CD4-positive, alpha-beta T cell treated with Interferon alpha-2 for 1 hour (primary cell): ENCODE data around the gene TRIM45.

Experiments
- DNase-seq, 2 donors: peaks; one replicate each; pipeline ENCODE4 v3.0.0-alpha.2; 2020 to 2022

The TRIM45 gene

DNA sequence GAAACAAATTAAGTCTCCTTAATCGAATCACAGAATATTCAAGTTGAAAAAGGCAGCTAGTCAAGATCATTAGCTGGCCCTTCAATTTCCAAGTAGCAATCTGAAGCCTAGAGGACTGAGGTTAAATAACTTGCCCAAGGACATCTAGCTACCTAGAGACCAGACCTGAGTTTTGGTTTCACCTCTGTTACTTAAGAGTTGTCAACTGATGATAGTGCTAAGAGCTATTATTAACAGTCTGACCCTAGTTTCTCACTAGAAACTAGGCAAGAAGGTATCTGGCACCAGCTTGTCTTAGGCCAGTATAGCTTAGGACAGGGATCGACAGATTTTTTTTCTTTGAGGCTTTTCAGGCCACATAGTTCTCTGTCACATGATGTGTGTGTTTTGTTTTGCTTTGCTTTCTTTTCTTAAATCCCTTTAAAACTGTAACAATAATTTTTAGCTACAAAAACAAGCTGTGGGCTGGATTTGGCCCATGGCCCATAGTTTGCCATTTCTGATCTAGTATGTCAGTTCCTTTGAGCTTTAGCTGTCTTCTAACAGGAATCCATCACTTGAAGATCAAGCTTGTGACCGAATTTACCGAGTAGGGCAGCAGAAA, 23.2 kb downstream of the TRIM45 start:
- DNase-seq: no peak

DNA sequence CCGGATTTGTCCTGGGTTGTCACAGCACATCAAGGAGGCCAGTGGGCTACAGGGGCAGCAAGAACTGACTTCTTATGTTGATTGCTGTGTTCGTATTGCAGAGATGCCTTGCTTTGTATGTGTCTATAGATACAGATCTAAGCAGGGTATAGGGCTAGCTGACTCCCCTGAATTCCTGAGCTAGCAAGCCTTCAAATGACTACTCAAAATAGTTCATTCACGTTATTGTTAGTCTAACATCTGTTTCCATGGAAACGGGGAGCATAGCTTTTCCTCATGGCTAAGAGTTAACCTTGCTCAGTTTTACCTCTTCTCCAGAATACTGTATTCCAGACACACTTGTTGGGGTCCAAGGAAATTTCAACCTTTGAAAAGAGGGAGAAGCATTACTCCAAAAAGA, 24.1 kb downstream of the TRIM45 start:
- DNase-seq: no peak

DNA sequence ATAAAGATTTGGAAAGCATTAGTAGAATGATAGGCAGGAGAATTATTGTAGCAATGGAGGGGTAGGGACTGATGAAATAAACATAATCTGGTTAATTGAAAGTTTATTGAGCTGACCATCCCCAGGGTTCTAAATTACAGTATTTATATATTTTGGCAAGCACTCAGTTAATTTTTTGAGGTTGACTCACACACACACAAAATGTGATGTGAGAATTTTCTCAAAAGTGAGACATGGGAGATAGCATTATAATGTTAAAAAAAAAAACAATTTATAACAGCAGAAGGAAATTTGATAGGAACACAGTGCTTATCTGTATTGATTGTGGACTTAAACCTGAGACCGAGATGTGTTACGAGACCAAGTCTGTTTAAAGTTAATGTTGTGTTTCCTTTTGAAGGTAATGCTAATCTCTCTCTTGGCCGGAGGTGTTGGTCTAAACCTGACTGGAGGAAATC, 24.6 kb downstream of the TRIM45 start:
- DNase-seq: no peak

DNA sequence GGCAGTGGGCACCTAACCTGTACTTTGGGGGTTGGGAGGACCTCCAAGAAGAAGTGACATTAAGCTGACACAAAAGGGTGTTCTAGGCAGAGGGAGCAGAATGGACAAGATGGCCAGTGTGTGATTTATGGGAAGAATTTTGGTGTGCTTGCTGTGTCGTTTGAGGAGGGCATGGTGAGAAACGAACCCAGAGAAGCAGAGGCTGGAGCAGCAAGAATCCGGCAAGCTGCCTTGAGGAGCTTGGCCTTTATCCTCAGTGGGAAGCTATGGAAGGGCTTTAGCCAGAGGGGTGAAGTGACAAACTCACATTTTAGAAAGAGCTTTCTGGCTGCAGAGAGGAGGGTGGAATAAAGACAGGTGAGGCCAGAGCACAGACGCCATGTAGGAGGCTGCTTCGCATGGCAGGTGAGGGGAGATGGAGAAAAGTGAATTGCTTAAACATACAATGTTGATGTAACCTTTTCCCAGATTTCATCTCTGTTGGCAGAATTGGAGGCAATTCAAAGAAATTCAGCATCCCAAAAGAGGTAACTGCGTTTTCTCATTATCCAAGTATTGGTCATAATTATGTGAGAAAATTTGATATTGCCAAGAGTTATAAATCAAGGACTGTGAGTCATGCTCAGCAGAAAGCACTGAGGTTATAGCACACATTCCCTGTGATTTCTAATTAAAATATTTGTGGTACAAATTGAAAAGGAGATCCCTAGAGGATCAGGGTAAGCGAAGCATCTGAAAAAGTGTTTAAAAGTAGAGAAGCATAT, 26.5 kb downstream of the TRIM45 start:
- DNase-seq: no peak

DNA sequence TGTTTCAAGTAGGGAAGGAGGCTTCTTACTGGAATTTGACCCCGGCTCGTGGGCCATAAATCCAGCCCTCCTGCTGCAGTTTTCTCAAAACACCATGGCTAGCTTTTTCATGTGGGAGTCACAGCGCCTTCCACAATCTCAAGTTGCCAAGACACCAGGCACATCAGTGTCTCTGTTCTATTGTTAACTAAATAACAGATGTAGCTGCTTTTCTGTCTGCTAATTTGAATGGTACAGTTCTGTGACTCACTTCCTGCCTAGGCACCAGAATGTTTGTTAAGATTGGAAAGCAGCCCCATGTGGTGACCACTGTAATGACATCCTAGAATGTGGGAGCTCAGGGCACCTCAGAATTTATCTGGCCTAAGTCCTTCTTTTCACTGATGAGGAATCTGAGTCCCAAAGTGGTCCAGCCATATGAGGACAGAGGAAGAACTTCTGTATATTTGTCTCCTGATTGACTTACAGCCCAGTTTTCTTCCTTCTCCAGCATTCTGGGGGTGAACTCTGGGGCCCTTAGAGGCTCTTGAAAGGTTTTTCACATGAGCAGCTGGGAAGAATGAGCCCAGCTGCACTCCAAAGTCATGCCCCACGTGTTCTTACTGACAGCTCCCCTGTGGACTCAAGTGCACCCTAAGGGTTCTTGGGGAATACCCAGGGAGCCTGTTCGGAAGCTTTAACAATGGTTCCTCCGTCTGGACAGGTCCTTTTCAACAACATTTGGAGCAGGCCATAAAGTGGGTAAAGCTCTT, 27.5 kb downstream of the TRIM45 start:
- peak in 1 of 2 donors; percentile 38 for DNase-seq

DNA sequence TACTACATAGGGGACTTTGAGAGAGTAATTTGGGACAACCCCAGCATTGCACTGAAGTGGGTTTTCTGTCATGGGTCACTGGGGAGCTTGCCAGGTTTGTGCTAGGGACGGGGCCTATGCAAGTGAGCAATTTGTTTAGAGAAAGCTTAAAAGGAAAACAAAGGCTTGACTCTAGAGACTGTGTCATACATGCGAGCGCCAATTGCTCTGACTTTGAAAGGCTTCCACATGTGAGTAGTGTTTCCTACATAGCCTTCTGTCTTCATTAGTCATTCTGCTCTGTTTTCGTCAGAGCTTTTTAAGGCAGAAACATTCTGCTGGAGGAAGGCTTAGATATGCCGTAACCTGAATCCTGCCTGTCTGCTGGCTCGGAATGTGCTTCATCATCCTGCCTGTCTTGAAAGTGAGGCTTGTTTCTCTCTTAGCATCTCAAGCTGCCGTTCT, 28.4 kb downstream of the TRIM45 start:
- no peak for DNase-seq

DNA sequence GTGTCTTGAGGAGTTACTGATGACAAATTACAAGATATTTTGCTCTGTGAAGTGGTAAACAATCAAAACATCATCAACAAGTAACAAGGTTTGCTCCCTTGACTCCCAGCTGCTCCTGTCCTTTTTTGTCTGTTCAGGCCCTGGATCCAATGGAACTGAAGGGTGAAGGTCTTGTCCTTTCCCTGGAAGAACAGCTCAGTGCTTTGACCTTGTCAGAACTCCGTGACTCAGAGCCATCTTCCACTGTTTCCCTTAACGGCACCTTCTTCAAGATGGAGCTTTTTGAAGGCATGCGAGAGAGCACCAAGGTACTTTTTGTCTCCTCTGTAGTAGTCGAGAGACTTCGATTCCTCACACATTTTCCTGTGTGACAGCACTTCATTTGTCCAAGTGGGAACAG, 29.0 kb downstream of the TRIM45 start:
- no peak for DNase-seq

DNA sequence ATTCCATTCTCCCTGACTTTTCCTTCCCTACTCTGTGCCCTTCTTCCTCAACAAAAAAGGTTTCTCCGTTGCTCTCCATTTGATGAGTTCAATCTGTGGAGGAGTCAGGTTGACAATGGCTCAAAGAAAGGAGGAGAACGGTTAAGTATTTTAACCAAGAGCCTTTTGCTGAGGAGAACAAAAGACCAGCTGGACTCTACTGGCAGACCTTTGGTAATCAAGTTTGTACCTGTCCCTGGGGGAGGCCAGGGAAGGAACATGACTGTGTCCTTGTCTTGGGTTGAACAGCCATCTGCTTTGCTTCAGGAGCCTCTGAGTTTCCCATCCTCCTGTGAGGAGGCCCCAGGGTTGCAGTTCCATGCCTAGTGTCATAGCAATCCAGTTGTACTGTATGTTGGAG, 31.6 kb downstream of the TRIM45 start:
- no peak for DNase-seq

DNA sequence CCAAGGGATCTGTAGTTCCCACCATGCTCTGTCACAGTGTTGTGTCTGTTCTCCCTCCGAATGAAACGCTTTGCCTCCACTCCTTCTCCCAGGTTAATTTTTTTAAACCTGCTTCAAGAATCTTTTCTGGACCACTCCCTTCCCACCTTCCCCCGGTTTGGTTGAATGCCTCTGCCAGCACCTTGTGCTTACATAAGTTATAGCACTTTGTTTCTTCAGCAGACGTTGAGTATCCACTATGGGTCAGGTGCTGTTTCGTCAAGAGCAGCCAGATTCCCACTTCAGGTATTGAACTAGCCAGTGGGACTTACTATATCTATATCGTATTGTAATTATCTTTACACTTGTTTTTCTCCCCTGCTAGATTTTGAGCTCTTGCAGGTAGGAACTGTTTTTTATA, 33.9 kb downstream of the TRIM45 start:
- no peak for DNase-seq

DNA sequence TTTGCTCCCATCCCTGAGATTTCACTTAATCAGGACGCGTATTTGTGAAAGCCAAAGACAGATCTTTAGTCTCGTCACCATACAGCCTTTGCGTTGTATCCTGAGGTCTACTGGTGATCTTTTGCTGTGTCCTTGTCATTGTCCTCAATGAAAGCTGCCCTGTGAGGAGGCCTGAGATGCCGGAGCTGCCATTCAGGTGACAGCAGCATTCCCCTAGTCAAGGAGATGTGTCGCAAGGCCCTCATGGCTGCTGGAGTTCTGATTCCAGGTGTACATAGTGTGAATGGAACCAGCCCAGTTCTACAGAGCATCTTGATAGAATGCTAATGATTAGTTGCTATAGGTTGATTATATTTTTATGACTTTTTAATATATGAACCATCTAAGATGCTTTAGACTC, 37.3 kb downstream of the TRIM45 start:
- no peak for DNase-seq

DNA sequence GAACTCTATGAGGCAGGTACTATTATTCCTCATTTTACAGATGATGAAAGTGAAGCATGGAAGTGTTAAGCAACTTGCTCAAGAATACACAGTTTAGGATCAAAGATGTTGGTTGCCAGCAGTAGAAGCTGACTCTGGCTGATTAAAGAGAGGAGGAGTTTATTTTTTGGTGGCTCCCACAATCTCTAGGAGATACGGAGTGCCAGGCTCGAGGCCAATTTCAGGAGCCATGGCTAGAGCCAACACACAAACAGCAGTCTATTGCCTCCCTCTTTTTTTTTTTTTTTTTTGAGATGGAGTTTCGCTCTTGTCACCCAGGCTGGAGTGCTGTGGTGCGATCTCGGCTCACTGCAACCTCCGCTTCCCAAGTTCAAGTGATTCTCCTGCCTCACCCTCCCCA, 41.8 kb downstream of the TRIM45 start:
- DNase-seq: no peak

DNA sequence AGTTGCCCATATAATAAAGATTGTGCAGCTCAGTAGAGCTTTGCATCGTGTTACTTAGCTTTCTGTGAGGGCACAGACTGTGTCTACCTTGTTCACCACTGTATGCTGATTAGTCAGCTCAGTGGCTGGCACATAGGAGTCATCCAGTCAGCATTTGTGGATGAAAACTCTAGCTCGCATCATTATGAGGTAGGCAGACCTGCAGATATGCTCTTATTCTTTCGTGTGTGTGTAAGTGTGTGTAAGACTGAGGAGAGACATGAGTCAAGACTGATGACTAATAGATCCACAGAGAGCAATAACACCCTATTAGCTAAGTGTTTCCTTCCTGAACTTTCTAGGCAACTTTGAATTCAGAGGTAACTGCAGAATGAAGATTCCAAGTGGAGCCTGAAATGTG, 44.3 kb downstream of the TRIM45 start:
- DNase-seq: no peak

DNA sequence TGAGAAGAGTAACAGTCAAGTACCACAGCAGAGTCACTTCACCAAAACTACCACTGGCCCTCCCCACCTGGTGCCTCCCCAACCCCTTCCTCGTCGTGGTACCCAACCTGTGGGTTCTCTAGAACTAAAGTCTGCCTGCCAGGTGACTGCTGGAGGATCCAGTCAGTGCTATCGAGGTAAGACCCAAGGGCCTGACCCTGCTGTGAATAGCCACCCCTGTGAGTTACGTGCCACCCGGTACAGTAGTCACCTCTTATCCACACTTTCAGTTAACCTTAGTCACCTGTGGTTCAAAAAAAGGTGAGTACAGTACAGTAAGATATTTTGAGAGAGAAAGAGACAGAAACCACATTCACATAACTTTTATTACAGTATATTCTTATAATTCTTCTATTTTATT, 44.9 kb downstream of the TRIM45 start:
- DNase-seq: no peak

DNA sequence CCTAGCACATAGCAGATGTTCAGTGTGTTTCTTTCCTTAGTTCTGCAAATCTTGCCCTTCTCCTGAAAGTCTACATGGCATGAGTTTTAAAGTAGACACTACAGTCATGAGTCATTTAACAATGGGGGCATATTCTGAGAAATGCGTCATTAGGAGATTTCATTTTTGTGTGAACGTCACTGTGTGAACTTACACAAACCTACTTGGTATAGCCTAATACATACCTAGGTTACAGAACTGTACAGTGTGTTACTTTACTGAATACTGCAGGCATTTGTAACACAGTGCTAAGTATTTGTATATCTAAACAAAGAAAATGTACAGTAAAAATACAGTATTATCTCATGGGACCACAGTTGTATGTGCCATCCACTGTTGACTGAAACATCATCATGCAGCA, 51.4 kb downstream of the TRIM45 start:
- DNase-seq: no peak

DNA sequence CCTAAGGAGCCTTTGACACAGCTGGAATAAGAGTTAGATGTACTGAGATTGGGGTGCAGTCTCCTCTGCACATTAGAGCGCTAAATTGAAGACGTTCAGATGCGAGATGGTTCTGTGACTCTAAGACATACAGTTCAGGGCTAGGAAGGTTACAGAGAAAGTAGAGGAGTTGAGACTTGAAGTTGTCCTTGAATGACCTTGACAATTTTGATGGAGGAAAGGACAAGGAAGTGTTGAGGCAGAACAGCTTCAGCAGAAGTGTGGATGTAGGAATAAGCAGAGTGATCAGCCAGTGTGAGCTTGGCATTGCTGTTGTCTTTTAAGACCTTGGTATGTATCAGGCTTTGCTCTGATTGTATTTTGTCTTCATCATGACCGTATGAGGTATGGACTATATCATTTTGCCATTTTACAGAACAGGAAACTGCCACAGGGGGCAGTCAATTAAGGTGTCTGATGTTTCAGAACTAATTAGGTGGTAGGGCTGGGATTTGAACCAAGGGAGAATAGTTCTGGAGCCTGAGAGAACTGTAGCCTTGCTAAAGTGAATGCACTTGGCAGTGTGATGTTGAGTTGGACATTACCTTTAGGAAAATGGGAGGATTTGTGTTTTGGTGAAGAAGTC, 52.2 kb downstream of the TRIM45 start:
- no peak for DNase-seq

DNA sequence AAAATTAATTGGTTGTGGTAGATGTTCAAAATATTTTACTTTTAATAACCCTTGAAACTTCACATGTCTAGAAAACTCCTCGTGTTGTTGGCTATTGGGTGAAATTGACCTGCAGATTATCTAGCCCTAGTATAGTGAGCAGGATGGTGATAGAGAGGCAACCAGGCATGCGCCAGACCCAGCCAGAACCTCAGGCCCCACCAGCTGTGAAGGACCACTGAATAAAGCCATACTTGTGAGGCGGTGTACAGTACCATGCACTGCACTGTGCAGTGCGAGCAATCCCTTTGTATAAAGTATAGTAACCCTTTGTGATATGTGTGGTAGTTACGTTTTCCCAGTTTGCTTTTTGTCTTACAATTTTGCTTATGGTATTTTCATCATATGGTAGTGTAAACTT, 53.0 kb downstream of the TRIM45 start:
- DNase-seq: no peak

DNA sequence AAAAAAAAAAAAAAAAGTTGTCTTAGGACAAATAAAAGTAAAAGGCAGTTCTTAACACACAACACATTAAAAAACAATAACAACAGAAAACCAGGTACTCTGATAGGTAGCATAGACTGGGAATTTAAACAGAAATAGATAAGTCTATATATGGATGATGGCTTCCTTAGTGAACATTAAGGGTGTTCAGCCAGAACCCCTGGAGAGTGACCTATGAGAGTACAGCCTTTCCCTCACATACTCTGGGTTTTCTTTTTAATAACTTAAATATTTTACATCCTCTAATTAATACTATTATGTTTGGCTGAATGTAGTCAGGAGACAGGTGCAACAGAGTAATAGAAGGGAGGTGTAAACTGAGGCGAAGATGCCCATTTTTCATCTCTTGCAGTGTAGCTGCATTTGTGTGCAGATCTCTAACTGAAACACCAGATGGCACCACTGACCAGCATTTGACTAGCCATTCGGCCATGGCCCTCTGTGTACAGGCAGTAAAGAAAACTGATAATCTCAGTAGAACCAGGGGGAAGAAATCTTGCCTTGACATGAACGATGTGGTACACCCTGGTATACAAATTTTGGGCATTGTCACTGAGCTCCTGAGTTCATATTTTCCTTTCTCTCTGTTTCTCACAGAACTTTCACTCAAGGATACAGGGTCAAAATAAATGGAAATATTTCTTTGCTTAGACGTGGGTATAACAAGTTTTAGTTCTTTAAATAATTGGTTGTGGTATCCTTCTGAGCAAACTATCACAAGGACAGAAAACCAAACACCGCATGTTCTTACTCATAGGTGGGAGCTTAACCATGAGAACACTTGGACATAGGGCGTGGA, 53.8 kb downstream of the TRIM45 start:
- peak; percentile 47 to 58 for DNase-seq

DNA sequence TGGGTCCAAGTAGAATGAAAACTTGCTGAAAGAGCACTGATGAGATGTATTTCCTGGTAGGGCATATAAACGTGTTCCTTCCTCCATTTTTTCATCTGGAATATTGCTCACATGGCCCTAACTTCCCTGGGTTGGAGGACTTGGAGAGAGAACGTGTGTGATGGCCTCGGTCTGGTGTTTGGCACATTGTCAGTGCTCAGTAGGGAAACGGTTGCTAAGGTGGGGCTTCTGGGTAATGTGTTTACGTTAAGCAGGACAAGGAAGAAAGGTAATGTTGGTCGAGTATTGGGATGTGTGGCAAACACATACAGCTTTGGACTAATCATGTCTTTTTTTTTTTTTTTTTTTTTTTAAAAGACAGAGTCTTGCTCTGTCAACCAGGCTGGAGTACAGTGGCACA, 55.2 kb downstream of the TRIM45 start:
- no peak for DNase-seq

DNA sequence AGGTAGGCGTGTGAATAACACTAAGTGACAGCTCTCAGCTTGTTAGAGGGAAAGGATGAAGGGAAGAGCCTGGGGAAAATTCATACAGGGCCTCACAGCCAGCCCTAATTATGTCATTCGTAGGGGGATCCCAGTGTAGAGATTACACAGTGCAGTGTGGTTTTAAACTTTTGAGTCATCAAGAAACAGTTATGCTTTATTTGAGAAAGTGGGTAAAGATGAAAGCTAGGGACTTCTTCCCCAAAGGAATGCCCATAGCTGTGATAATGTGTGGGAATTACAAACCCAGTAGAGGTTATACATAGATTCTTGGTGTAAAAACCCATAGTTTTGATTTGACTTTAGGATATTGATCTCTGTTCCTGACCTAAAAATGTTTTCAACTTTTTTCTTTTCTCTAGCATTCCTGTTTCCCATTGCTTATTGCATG, 59.5 kb downstream of the TRIM45 start:
- peak in 1 of 2 donors; percentile 45 for DNase-seq
